Neural crest cell (in vitro differentiated cells): ENCODE results near the gene TRABD2B. TPM values are rescaled to one million over a fixed set of nuclear protein-coding genes. Genes with fewer than 3 reads are reported as not detected.
A peak's percentile ranks its signal among the peaks of the same experiment; 100 is the strongest.

Experiments
- DNase-seq: peaks from one replicate; pipeline ENCODE4 v3.0.0; 2021; ENCODE audit warnings: low read depth, mixed read lengths, low spot score
- H3K27ac Mint-ChIP-seq: one replicate; pipeline ENCODE4 v1.8.0; 2021; ENCODE audit warnings: mild to moderate bottlenecking, mixed read lengths; ENCODE audit not compliant: unreplicated experiment
- H3K27me3 Mint-ChIP-seq: 2 replicates; pipeline ENCODE4 v1.8.0; 2021; ENCODE audit warnings: low read depth, mild to moderate bottlenecking, mixed read lengths
- H3K36me3 Mint-ChIP-seq: 2 replicates; pipeline ENCODE4 v1.8.0; 2021; ENCODE audit warnings: low read depth, mild to moderate bottlenecking, mixed read lengths
- H3K4me1 Mint-ChIP-seq: 2 replicates; pipeline ENCODE4 v1.8.0; 2021; ENCODE audit warnings: mixed read lengths
- H3K4me3 Mint-ChIP-seq: one replicate; pipeline ENCODE4 v1.8.0; 2021; ENCODE audit warnings: mild to moderate bottlenecking, mixed read lengths
- H3K9me3 Mint-ChIP-seq: 2 replicates; pipeline ENCODE4 v1.8.0; 2021; ENCODE audit warnings: mixed read lengths
- total RNA-seq: library from RNA; stranded (reverse); gene quantifications from 2 replicates; pipeline ENCODE4 v1.2.1, GENCODE V29; 2021
- TF ChIP-seq, protein P1 (sequence below): fragments of 200-600 bp; sonication (generic); conservative IDR thresholded peaks from 2 replicates; pipeline ENCODE4 v1.5.0; 2021; ENCODE audit warnings: antibody characterized with exemption, mild to moderate bottlenecking

Gene TRABD2B
- total RNA-seq, 1 donor from 2014 or later, result 0.49 TPM

DNA sequence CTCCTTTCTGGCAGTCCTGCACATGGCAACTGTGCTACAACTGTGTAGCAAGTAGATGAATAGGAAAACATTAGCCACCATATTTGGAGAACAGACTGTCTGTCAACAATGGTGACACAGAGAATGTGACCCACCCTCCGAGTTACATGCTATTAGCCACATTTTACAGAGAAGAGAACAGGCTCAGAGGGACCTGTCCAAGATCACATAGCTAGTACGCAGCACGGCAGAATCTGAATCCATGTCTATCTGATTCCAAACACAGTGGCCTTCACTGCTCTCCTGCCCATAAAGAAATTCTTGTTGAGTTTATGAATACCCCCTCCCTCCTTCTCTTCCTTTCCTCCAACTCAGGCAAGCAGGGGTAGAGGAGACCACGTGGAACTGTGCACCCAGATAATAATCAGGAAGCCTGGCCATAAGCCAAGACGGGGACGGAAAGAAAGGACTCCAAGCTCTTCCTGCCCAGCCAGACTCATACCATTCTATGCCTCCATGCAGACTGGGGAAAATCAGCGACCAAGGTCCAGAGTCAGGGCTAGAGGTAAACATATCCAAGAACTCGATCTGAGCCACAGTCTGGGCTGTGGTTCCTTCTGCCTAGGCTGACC lies 78.8 kb downstream of the TRABD2B start:
- Mint-ChIP-seq H3K27ac (no peak overlapping the region), H3K27me3 (peaks cover 3% of the 10 kb centered on the region), H3K4me1 (peaks cover 21% of the 10 kb centered on the region), H3K4me3 (no peak overlapping the region), H3K9me3 (no peaks in the 10 kb centered on the region), H3K36me3 (no peaks in the 10 kb centered on the region)
- no peak for DNase-seq
- TF ChIP-seq, protein P1, sequence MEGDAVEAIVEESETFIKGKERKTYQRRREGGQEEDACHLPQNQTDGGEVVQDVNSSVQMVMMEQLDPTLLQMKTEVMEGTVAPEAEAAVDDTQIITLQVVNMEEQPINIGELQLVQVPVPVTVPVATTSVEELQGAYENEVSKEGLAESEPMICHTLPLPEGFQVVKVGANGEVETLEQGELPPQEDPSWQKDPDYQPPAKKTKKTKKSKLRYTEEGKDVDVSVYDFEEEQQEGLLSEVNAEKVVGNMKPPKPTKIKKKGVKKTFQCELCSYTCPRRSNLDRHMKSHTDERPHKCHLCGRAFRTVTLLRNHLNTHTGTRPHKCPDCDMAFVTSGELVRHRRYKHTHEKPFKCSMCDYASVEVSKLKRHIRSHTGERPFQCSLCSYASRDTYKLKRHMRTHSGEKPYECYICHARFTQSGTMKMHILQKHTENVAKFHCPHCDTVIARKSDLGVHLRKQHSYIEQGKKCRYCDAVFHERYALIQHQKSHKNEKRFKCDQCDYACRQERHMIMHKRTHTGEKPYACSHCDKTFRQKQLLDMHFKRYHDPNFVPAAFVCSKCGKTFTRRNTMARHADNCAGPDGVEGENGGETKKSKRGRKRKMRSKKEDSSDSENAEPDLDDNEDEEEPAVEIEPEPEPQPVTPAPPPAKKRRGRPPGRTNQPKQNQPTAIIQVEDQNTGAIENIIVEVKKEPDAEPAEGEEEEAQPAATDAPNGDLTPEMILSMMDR, result no peak

DNA sequence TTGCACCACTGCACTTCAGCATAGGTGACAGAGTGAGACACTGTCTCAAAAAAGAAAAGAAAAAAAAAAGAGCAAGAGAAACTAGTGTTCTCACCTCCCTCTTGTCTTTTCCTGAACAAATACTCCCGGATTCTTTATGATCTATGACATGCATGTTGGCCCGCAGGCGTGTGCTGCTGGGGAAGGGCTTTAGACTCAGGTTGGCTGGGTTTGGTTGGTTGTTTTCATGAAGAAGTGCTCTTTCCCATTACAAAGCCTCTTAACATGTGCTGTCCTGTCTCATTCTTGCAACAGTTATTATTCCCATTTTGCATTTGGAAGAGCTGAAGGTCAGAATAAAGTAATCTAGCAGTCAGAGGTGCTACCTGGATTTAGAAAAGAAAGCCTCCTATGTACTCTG lies 79.5 kb downstream of the TRABD2B start:
- H3K27me3 Mint-ChIP-seq, result peaks cover 5% of the 10 kb centered on the region
- TF ChIP-seq, protein P1, result no peak
- H3K4me1 Mint-ChIP-seq, result peaks cover 28% of the 10 kb centered on the region
- DNase-seq, result no peak
- H3K4me3 Mint-ChIP-seq, result no peak overlapping the region
- H3K27ac Mint-ChIP-seq, result no peak overlapping the region
- no peaks in the 10 kb centered on the region for H3K36me3 Mint-ChIP-seq
- no peaks in the 10 kb centered on the region for H3K9me3 Mint-ChIP-seq

DNA sequence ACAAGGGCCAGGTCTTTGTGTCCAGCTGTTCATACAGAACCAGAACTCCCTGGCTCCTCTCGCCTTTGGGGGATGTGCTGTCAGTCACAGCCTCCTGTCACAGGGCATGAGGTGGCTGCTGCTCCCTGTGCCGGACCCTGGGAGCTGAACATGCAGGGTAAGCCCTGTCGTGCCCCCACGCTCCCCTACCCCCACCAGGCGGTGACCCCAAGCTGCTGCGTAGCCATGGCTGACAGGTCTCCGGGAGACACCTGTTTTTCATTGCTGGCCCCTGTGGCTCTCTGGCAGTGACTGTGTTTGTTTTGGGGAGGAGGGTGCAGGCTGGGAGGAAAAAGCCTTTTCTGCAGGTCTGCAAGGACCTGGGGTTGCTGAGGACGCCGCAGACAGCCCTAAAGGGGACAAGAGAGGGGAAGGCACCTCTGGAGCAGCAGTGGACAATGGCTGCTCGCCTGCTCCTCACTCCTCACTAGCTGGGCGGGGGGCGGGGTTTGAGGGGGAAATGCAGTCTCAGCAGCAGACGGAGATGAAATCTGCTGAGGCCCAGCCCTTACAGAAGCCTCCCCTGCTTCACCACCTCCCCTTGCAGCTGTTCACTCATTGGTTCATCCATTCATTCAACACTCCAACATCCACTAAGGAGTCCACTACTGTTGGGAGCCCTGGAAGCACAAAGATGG lies 81.4 kb downstream of the TRABD2B start:
- Mint-ChIP-seq H3K4me3 (no peak overlapping the region), H3K9me3 (no peaks in the 10 kb centered on the region), H3K36me3 (no peaks in the 10 kb centered on the region)

DNA sequence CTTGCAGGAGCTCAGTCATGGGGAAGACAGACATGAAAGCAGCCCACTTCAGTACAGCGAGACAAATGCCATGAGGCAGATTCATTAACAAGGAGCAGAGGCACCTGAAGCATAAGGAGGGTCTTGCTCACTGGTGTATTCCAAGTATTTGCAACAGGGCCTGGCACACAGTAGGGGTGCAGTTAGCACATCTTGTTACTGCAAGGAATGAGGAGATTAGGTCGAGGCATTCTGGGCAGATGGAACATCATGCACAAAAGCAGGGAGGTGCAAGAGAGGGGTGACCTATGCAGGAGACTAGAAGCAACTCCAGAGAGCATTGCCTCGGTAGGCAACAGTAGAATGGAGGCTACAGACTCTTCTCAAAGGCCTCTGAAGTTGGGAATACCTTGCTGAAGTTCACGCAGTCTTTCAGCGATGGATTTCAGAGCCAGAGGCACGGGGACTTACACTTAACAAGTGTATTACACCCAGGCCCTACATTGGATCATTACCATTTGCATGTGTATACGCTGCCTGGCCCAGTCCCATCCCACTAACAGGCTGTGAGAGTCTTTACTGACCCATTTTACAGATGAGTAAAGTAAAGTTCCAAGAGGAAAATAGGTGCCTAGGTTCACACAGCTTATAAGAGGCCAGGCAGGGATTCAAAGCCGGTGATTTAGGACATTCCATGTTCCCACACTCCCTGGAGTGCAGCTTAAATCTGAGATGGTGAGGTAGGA lies 82.1 kb downstream of the TRABD2B start:
- peaks cover 38% of the 10 kb centered on the region for H3K4me1 Mint-ChIP-seq
- no peak for DNase-seq

More for the DNA sequence above, 81.4 kb downstream of the TRABD2B start:
- Mint-ChIP-seq H3K27ac (peak overlapping the region; percentile 54), H3K4me1 (peaks cover 38% of the 10 kb centered on the region), H3K27me3 (peaks cover 9% of the 10 kb centered on the region)
- no peak for DNase-seq
- TF ChIP-seq, protein P1, result no peak

DNA sequence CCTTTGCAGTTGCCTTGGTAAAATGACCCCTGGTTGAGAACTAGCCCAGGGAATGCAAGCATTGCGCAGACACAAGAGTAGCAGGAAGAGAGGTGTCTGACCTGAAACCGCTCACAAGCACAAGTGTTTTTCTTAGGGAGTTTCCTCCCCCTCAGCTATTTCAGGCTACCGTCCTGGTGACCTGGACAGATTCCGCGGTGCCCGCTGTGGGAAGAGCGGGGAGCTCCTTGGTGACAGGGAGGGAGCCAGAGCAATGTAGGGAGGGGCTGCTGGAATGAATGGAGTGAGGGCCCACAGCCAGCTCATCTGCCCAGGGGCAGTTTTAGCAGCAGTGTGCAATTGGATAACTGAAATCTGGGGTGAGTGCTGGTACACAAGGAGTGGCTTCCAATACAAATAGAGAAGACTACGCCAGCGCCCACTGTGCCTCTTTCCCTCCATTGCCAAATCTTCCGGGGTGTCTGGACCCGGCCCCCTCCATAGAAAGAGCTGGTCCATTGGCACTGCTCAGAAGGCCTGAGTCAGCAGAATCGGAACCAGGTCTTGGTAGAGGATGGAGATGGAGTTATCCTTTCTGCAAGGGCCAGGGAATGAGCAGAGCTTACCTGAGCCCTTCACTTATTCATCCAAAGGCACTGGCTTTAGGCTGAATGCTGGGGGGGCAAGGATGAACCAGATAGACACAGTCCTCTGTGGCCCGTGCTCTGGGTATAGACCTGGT lies 82.8 kb downstream of the TRABD2B start:
- no peak for DNase-seq
- Mint-ChIP-seq H3K27me3 (peaks cover 11% of the 10 kb centered on the region), H3K9me3 (no peaks in the 10 kb centered on the region), H3K4me3 (no peak overlapping the region), H3K36me3 (no peaks in the 10 kb centered on the region), H3K4me1 (peaks cover 38% of the 10 kb centered on the region), H3K27ac (peak overlapping the region; percentile 5)
- TF ChIP-seq, protein P1, result no peak

More for the DNA sequence above, 82.1 kb downstream of the TRABD2B start:
- Mint-ChIP-seq H3K27ac (peak overlapping the region; percentile 5), H3K36me3 (no peaks in the 10 kb centered on the region), H3K9me3 (no peaks in the 10 kb centered on the region), H3K27me3 (peaks cover 11% of the 10 kb centered on the region), H3K4me3 (no peak overlapping the region)
- TF ChIP-seq, protein P1, result no peak
